Activated naive CD8-positive, alpha-beta T cell treated with anti-CD3 and anti-CD28 coated beads, Interleukin-2, amount 10 ng/mL, durations not matched to agents 7 days and 5 days (primary cell): ENCODE results near the gene FAM131A. TPM values are rescaled to one million over a fixed set of nuclear protein-coding genes. Genes with fewer than 3 reads are reported as not detected.
A peak's percentile ranks its signal among the peaks of the same experiment; 100 is the strongest.

Source experiments
- ATAC-seq: fragments of 150-1000 bp; cut with Tn5 transposase; one replicate; pipeline ENCODE4 v1.10.0; 2021; ENCODE audit warnings: low read depth, moderate library complexity
- POLR2A ChIA-PET: fragments of 350-600 bp; sonication (Branson Sonifier 250); formaldehyde crosslinking; loops from one replicate; lab custom pipeline; 2021; ENCODE audit warnings: antibody characterized with exemption; lab: Charles Lee
- DNase-seq: peaks from one replicate; pipeline ENCODE4 v3.0.0; 2021
- H3K27ac Mint-ChIP-seq: one replicate; pipeline ENCODE4 v1.8.0; 2022; ENCODE audit warnings: mild to moderate bottlenecking, mixed read lengths
- H3K27me3 Mint-ChIP-seq: one replicate; pipeline ENCODE4 v1.8.0; 2022; ENCODE audit warnings: mild to moderate bottlenecking, moderate library complexity, mixed read lengths
- H3K36me3 Mint-ChIP-seq: one replicate; pipeline ENCODE4 v1.8.0; 2021; ENCODE audit warnings: mild to moderate bottlenecking, mixed read lengths
- H3K4me1 Mint-ChIP-seq: one replicate; pipeline ENCODE4 v1.8.0; 2021; ENCODE audit warnings: mixed read lengths
- H3K4me3 Mint-ChIP-seq: one replicate; pipeline ENCODE4 v1.8.0; 2022; ENCODE audit warnings: mild to moderate bottlenecking, moderate library complexity, mixed read lengths
- H3K9me3 Mint-ChIP-seq: one replicate; pipeline ENCODE4 v1.8.0; 2021; ENCODE audit warnings: mixed read lengths
- total RNA-seq, 2 experiments: library from RNA; stranded (reverse); gene quantifications; one replicate each; pipeline ENCODE4 v1.2.3, GENCODE V29; 2021

FAM131A gene, protein sequence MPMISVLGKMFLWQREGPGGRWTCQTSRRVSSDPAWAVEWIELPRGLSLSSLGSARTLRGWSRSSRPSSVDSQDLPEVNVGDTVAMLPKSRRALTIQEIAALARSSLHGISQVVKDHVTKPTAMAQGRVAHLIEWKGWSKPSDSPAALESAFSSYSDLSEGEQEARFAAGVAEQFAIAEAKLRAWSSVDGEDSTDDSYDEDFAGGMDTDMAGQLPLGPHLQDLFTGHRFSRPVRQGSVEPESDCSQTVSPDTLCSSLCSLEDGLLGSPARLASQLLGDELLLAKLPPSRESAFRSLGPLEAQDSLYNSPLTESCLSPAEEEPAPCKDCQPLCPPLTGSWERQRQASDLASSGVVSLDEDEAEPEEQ
- total RNA-seq: 1 to 10 TPM; 5.5 to 6.1 TPM

DNA sequence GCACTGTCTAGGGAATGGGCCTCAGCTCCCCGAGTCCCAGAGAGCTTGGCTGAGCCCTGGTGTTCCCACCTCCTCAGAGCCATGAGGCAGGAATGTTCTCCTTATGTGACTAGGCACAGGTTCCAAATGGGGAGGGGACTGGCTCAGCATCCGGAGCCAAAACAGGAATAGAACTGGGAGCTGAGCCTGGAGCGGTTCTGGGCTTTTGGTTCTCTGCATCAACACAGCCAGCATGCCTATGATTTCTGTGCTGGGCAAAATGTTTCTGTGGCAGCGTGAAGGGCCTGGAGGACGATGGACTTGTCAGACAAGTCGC, at the start of gene FAM131A:
FAM131A (plus strand) TSS at position 202 of the 316 bp plus-strand sequence; CDS start at position 233, 31 bp downstream.
- Mint-ChIP-seq H3K9me3 (no peaks in the 10 kb centered on the region), H3K27me3 (no peaks in the 10 kb centered on the region), H3K27ac (peak within 1 kb of the TSS; percentile 86), H3K4me1 (peaks cover 41% of the 10 kb centered on the region), H3K4me3 (peak within 1 kb of the TSS; percentile 84), H3K36me3 (peaks cover 12% of the 10 kb centered on the region)
- DNase-seq (no peak), ATAC-seq (no peak)
- POLR2A ChIA-PET: interaction anchor here (1.3 kb wide), 1 partner anchor 22 kb away, joined by 3 read pairs; no protein-coding TSS in a partner anchor

DNA sequence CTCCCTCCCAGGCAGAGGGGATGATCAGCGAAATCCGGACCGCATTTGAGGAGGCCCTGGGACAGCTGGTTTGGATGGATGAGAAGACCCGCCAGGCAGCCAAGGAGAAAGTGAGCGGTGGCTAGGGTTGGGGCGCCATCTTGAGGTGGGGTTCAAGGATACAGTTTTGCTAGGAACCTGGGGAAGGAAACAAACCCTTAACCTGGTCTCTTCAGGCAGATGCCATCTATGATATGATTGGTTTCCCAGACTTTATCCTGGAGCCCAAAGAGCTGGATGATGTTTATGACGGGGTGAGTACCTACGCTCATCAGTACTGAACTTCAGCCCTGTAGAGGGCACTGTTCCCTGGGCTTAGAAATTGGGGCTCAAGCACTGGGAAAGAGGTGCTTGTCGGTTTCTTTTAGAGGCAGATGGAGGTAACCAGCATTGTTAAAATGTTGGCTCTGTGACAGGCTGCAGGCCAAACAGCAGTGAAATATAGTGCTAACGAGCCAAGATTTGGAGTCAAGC, 47.9 kb upstream of the FAM131A start:
- Mint-ChIP-seq H3K36me3 (no peaks in the 10 kb centered on the region), H3K27ac (no peak overlapping the region), H3K4me3 (no peak overlapping the region), H3K27me3 (peaks cover 4% of the 10 kb centered on the region), H3K4me1 (peaks cover 3% of the 10 kb centered on the region), H3K9me3 (no peaks in the 10 kb centered on the region)
- DNase-seq (peak; percentile 73), ATAC-seq (peak; percentile 68)
- POLR2A ChIA-PET: no interaction called here

DNA sequence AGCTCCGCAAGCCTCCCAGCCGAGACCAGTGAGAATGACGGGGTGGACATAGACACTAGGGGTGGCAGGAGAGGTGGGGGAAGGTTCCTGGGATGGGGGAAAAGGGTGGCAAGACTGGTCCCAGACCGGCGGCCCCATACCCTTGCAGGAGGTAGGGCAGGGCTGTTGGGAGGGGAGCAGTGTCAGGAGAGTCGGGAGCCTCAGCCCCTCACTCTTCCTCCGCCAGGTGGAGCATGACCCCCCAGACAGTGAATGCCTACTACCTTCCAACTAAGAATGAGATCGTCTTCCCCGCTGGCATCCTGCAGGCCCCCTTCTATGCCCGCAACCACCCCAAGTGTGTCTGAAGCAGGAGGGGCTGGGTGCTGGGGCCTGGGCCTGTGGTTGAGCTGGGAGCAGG, 47.1 kb upstream of the FAM131A start:
- Mint-ChIP-seq H3K4me1 (peaks cover 3% of the 10 kb centered on the region), H3K36me3 (no peaks in the 10 kb centered on the region), H3K9me3 (no peaks in the 10 kb centered on the region), H3K27ac (no peak overlapping the region), H3K4me3 (no peak overlapping the region), H3K27me3 (peaks cover 8% of the 10 kb centered on the region)
- DNase-seq: no peak
- POLR2A ChIA-PET: no interaction called here
- ATAC-seq: no peak

DNA sequence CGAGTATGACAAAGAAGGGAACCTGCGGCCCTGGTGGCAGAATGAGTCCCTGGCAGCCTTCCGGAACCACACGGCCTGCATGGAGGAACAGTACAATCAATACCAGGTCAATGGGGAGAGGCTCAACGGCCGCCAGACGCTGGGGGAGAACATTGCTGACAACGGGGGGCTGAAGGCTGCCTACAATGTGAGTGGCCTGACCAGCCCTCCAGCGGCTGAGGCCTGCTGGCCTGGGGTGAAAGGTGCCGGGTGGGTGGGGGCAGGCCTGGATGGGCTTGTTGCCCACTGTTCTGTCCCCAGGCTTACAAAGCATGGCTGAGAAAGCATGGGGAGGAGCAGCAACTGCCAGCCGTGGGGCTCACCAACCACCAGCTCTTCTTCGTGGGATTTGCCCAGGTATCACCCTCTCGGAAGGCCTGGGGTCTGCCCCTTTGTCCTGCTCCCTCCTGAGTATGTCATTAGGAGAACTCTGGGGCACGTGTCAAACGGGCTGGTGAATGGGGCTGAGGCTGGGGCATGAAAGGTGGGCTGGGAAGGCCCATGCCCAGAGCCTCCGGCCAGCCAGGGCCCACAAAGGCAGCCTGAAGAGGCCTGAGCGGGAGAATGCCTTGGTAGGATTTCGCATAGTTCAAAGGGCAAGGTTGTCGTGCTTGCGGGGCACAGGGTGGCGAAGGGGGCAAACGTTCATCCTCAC, 46.2 kb upstream of the FAM131A start:
- no peaks in the 10 kb centered on the region for H3K9me3 Mint-ChIP-seq
- peaks cover 3% of the 10 kb centered on the region for H3K4me1 Mint-ChIP-seq
- POLR2A ChIA-PET: no interaction called here
- H3K27me3 Mint-ChIP-seq: peaks cover 5% of the 10 kb centered on the region
- ATAC-seq (no peak), DNase-seq (no peak)
- no peak overlapping the region for H3K4me3 Mint-ChIP-seq
- no peaks in the 10 kb centered on the region for H3K36me3 Mint-ChIP-seq
- peak overlapping the region; percentile 45 for H3K27ac Mint-ChIP-seq

DNA sequence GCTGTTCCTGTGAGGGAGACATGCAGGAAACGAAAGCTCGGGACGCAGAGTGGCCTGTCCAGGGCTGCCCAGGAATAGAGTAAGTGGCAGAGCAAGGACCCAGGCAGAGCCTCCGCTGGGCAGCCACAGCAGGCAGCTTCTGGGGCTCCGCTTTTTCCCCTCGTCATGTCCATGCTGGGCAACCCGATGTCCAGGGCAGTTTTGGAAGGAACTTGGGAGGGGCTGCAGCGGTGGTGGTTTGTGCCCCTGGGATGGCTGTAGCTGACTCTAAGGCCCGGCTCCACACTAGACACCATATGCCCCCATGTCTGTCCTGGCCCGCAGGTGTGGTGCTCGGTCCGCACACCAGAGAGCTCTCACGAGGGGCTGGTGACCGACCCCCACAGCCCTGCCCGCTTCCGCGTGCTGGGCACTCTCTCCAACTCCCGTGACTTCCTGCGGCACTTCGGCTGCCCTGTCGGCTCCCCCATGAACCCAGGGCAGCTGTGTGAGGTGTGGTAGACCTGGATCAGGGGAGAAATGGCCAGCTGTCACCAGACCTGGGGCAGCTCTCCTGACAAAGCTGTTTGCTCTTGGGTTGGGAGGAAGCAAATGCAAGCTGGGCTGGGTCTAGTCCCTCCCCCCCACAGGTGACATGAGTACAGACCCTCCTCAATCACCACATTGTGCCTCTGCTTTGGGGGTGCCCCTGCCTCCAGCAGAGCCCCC, 45.5 kb upstream of the FAM131A start:
- Mint-ChIP-seq H3K4me1 (peaks cover 3% of the 10 kb centered on the region), H3K36me3 (no peaks in the 10 kb centered on the region), H3K27me3 (peaks cover 4% of the 10 kb centered on the region), H3K27ac (no peak overlapping the region), H3K4me3 (no peak overlapping the region), H3K9me3 (no peaks in the 10 kb centered on the region)
- POLR2A ChIA-PET: no interaction called here
- no peak for ATAC-seq
- DNase-seq: no peak

DNA sequence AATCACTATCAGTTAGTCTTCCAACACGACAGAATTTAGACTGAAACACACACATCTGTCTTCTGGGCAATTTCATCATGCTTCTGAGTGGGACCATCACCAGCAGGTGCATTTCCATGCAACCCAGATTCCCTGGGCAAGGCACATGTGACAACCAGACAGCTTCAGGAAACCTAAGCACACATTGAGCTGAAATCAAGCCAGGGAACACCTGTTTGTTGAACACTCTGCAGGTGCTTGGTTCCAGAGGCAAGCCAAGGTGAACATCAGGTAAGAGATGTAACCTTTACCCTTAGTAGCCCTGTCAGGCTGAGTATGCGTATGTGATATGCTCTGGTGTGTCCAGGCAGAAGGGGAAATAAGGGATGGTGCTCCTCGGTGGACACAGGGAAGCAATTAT, 41.6 kb upstream of the FAM131A start:
- ATAC-seq (no peak), DNase-seq (no peak)
- no peak overlapping the region for H3K27ac Mint-ChIP-seq
- H3K4me3 Mint-ChIP-seq: no peak overlapping the region
- peaks cover 4% of the 10 kb centered on the region for H3K27me3 Mint-ChIP-seq
- H3K36me3 Mint-ChIP-seq: no peaks in the 10 kb centered on the region
- POLR2A ChIA-PET: no interaction called here
- H3K4me1 Mint-ChIP-seq: peaks cover 14% of the 10 kb centered on the region
- no peaks in the 10 kb centered on the region for H3K9me3 Mint-ChIP-seq

DNA sequence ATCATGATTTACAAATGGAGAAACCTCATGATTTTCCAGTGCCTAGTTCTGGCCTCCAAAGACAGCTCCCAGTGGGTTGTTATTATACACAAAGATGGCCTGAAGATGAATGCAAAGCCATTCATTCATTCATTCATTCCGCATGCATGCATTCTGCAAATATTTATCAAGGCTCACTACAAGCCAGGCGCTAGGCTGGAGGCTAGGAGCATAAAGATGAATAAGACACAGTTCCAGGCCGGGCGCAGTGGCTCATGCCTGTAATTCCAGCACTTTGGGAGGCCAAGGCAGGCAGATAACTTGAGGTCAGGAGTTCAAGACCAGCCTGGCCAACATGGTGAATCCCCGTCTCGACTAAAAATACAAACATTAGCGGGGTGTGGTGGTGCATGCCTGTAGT, 40.8 kb upstream of the FAM131A start:
- Mint-ChIP-seq H3K36me3 (peaks cover 3% of the 10 kb centered on the region), H3K27me3 (peaks cover 4% of the 10 kb centered on the region), H3K4me1 (peaks cover 19% of the 10 kb centered on the region), H3K4me3 (no peak overlapping the region), H3K27ac (no peak overlapping the region), H3K9me3 (no peaks in the 10 kb centered on the region)
- DNase-seq (no peak), ATAC-seq (no peak)
- POLR2A ChIA-PET: no interaction called here

DNA sequence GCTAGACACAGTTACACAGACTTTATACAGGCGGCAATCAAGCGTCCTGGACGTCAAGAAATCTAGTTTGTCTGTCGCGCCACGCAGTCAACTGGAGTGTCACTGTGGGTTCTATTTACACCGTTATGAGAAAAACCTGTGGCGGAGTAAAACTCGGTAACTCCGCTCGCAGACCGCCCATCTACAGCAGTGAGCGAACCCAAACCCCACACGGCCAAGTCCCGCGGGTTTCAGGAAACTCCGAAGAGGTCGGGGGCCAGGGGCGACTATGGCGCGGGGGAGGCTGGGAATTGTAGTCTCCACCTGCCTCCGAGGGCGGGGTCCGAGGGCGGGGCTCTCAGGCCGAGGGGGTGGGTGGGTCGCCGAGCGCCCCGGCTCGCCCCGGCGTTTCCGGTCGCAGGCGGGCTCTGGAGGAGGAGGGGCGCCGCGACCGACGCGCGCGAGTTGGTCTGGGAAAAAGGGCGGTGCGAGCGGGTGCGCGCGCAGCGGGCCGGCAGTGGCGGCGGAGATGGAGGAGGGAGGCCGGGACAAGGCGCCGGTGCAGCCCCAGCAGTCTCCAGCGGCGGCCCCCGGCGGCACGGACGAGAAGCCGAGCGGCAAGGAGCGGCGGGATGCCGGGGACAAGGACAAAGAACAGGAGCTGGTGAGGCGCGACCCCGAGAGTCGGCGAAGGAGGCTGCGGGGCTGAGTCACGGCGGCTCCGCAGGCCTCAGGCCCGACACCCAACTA, 38.5 kb upstream of the FAM131A start, which contains the start of gene PSMD2:
PSMD2 (plus strand) TSS at position 483 of the 729 bp plus-strand sequence; CDS start at position 509, 26 bp downstream.
- Mint-ChIP-seq H3K27ac (peak within 1 kb of the TSS; percentile 82), H3K4me3 (peak within 1 kb of the TSS; percentile 92), H3K4me1 (peaks cover 21% of the 10 kb centered on the region), H3K9me3 (no peaks in the 10 kb centered on the region), H3K27me3 (peaks cover 4% of the 10 kb centered on the region), H3K36me3 (peaks cover 12% of the 10 kb centered on the region)
- POLR2A ChIA-PET: interaction anchor here (1.4 kb wide), 1 partner anchor 63 kb away, joined by 5 read pairs; no protein-coding TSS in a partner anchor
- ATAC-seq (peak; percentile 96), DNase-seq (peak; percentile 98)

DNA sequence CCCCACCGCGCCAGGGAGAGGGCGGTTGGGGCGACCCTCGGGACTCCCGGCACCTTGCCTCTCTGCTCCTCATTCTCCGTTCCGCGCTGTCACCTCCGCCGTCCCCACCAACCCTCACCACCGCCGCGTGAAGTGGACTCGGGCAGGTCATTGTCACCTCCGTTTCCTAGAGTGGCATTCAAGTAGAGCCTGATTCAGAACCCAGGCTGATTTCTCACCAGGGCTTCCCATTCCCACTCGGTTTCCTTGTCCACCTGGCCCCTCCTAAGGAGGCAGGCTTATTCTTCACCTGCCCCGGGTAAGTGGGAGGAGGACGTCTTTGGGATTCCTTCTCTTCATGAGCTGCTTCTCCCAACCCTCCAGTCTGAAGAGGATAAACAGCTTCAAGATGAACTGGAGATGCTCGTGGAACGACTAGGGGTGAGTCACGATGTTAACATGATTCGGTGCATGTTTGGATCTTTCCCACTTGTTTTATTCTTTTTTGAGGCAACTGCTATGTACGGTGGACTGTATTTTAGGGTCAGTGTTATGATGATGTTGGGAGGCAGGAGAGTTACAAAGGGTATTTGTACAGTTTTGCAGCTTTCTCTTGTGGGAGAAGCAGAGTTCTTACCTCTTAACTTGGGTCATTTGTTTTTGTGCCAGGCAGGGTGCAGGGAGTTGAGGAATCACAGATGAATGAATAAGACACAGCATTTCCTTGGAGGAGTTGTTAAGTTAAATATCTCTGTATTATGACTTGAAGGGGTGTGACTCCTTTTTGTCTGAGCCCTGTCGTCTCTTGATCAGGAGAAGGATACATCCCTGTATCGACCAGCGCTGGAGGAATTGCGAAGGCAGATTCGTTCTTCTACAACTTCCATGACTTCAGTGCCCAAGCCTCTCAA, 37.7 kb upstream of the FAM131A start:
- ATAC-seq (no peak), DNase-seq (no peak)
- peaks cover 13% of the 10 kb centered on the region for H3K36me3 Mint-ChIP-seq
- POLR2A ChIA-PET: interaction anchor here (1.4 kb wide), 1 partner anchor 62 kb away, joined by 5 read pairs; no protein-coding TSS in a partner anchor
- H3K27me3 Mint-ChIP-seq: peaks cover 2% of the 10 kb centered on the region
- H3K9me3 Mint-ChIP-seq: no peaks in the 10 kb centered on the region
- H3K4me1 Mint-ChIP-seq: peaks cover 21% of the 10 kb centered on the region
- H3K4me3 Mint-ChIP-seq: peak overlapping the region; percentile 92
- H3K27ac Mint-ChIP-seq: peak overlapping the region; percentile 82

DNA sequence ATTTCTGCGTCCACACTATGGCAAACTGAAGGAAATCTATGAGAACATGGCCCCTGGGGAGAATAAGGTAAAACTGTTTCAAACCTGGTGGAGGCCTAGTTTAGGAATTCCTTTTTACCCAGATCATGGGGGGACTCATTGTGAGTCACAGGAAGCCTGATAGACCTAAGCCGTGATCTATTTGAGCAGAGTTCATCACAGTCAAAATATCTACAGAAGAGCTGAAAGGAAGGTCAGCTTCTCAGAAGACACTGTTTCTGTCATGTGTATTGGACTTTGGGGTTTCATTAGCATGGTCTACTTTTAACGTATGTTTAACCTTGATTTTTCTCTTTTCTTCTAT, 37.1 kb upstream of the FAM131A start:
- H3K27me3 Mint-ChIP-seq: no peaks in the 10 kb centered on the region
- peak overlapping the region; percentile 92 for H3K4me3 Mint-ChIP-seq
- ATAC-seq: no peak
- peaks cover 13% of the 10 kb centered on the region for H3K36me3 Mint-ChIP-seq
- H3K27ac Mint-ChIP-seq: no peak overlapping the region
- no peaks in the 10 kb centered on the region for H3K9me3 Mint-ChIP-seq
- DNase-seq: no peak
- H3K4me1 Mint-ChIP-seq: peaks cover 21% of the 10 kb centered on the region
- POLR2A ChIA-PET: interaction anchor here (1.4 kb wide), 1 partner anchor 62 kb away, joined by 5 read pairs; no protein-coding TSS in a partner anchor

DNA sequence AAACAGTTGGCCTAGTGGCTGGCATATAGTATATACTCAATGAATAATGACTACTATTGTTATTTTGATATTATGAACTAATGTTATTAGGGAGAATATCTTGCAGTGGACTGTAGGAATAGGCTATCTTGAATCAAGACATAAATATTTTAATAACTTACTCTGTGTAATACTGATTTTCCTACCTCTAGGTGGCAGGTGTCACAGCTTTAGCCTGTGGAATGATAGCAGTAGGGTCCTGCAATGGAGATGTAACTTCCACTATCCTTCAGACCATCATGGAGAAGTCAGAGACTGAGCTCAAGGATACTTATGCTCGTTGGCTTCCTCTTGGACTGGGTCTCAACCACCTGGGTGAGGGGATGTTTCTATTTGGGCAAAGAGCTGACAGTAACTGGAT, 31.8 kb upstream of the FAM131A start:
- no peak overlapping the region for H3K4me3 Mint-ChIP-seq
- POLR2A ChIA-PET: no interaction called here
- H3K27me3 Mint-ChIP-seq: no peaks in the 10 kb centered on the region
- peaks cover 46% of the 10 kb centered on the region for H3K36me3 Mint-ChIP-seq
- peaks cover 9% of the 10 kb centered on the region for H3K4me1 Mint-ChIP-seq
- no peaks in the 10 kb centered on the region for H3K9me3 Mint-ChIP-seq
- ATAC-seq (peak; percentile 55), DNase-seq (no peak)
- H3K27ac Mint-ChIP-seq: no peak overlapping the region

DNA sequence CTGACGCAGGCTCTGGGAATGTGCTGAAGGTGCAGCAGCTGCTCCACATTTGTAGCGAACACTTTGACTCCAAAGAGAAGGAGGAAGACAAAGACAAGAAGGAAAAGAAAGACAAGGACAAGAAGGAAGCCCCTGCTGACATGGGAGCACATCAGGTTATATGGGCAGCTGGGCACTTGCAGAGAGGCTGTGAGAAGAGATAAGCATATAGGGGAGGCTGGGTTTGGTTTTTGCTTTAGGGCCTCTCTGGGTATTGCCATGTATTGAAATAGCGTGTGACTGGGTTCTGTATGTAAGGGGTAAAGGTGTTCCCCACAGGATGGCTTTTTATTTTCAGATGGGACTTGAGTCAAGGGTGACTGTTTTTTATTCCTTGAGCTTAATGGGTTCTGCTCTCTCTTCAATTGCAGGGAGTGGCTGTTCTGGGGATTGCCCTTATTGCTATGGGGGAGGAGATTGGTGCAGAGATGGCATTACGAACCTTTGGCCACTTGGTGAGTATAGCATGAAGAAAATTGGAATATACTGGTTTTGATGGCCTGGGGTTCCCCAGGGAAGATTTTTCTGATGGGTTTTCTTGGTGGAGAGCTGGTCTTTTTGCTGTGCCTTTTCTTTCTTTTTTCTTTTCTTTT, 30.9 kb upstream of the FAM131A start:
- H3K4me1 Mint-ChIP-seq: peaks cover 4% of the 10 kb centered on the region
- H3K36me3 Mint-ChIP-seq: peaks cover 45% of the 10 kb centered on the region
- no peak overlapping the region for H3K4me3 Mint-ChIP-seq
- no peak for DNase-seq
- no peaks in the 10 kb centered on the region for H3K27me3 Mint-ChIP-seq
- POLR2A ChIA-PET: no interaction called here
- no peak overlapping the region for H3K27ac Mint-ChIP-seq
- H3K9me3 Mint-ChIP-seq: no peaks in the 10 kb centered on the region
- no peak for ATAC-seq
